C4-2B (cell line): ENCODE results near the gene WDR49.

Experiments
- CTCF ChIP-seq: fragments of 450-650 bp; conservative IDR thresholded peaks from 2 replicates; pipeline ENCODE4 v1.5.1; 2017; ENCODE audit warnings: mild to moderate bottlenecking
- ZFX ChIP-seq: fragments of 450-650 bp; IDR thresholded peaks from 2 replicates; pipeline ENCODE4 v1.6.1; 2017

- TF ChIP-seq CTCF, result no peak
- TF ChIP-seq ZFX, result no peak
These were observed 133.3 kb downstream of the WDR49 start for GRCh38 chr3:167520266-167521005.
